ENCODE measurements around the gene FAM107B.

FAM107B gene

DNA sequence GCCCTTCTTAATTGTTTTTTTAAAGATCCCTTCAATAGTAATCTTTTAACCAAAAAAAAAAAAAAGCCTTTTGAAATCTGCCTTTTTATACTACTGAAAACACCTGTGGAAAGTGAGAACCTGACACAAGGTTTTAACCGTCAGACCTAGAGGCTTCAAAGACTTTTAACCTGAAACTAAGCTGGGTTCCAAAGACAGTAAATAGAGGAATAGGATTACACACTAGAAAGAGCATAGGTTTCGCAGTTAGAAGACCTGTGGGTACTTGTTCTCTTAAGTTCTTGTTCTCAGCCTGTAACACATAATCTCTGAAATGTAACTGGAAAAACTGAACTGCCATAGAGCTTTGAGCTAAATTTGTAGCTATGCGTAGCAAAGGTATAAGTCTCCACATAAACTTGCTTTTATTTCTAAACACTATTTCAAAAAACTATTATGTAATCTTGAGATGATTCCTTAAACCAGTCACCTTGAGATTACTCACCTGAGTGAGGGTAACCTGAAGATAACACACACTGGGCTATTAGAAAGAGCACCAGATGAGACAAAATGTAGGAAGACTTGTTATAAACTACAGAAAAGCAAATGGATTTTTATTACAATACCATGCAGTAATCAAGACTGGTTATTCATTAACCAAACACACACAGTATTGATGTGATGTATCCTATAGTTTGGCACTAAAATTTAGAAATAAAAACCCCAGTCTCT is 247.4 kb downstream of the FAM107B start:
- DNase-seq: no peak

DNA sequence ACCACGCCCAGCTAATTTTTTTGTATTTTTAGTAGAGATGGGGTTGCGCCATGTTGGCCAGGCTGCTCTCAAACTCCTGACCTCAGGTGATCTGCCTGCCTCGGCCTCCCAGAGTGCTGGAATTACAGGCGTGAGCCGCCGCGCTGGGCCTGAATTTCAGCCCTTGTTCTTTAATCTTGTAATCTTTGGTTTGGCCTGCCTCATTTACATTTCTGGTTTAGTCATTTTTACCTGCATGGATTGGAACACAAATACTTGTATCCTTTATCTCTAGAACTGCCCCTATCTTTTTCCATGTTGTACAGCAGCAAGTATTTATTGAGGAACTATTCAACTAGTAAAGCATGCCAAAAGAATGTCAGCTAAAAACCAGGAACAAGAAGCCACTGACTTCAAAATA is 248.4 kb downstream of the FAM107B start:
- no peak for DNase-seq

DNA sequence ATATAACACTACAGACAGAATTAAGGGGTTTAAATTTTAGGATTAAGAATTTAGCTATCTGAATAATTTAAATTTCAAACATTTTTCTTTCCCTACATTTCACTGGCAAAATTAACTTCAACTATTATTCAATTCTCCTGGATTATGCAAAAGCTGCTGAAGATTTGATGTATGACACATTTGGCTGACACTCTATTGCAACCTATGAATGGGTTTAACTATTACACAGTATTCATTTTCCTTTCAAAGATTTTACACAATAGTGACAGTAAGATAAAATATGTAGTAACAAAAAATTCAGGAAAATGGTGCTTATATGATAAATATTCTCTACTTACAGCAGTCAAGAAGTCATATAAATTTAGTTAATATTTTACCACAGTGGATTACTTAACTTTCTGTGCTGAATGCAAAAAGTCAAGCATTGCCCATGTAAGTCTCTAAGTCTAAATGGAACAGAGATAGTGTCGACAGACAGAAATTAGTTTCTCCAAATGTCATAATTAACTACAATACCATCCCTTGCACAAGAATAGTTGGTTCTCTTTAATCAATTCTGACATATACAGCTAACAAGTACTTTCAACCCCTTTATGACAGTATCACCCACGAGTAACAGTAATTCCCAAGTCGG is 249.9 kb downstream of the FAM107B start:
- no peak for DNase-seq

DNA sequence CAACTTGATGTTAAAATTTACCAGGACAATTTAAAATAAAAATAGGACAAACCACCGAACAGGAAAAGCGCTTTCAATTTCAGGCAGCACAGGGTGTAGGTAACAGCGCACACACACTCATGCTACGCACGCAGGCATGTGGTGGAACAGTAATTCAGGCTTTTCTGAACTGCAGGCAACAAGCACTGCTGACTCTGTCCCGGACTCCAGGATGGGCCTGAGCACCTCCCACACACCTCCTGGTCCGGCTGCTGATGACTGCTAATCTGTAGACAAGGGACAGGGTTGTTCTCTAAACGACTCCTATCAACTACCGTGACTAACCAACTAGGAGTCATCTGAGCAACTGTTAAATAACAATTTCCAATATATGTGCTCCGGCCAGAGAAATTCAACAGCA is 251.4 kb downstream of the FAM107B start:
- DNase-seq: no peak

DNA sequence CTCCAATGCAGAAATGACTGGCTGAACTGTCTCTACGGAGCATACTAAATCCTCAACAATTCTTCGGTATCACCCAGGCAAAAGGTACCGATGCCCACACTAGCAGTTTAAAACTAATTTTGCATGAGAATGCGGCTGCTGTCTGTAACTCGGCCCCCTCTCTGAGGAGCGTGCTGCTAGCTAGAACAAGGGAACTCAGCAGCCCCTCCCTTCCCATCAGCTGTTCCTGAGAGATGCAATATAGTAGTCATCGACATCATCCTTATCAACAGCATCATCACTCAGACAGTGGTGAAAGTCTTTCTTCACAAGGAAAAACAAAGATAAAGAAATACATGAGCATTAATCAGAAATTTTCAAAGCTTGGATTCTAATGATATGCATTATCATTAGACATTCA is 254.9 kb downstream of the FAM107B start:
- DNase-seq: no peak

DNA sequence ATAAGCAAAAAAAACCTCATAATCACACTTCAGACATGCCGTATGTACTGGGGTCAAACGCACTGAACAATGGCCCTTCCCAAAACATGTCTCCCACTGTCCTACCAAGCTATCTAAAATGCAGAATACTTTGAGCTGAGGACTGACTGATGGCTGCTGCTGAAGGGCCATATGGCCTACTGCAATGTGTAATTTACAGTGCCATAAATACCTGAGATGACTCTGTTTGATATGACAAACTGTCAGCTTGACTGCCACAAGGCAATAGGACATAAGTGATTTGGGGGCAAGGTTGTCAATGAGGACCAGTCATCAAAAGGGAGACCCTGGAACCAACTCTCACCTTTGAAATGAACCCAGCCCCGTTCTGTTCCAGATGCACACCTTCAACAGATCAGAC is 256.5 kb downstream of the FAM107B start:
- no peak for DNase-seq

DNA sequence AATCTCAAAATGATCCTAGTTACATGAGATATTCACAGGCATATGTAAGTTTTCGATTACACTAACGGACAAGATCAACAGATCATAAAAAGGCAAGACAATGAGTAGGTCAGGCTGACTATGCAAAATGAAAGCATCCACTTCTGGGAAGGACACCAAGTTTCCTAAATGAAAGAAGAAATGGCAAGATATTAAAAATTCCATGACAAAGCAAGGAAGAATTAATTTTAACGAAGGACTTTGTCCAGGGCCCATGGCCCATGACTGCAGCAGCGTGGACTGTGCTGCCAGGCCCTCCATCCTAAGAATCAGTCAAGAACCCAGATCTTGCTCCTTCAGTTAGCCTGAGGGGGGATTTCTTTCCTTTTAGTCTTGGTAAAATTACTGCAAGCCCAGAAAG is 261.6 kb downstream of the FAM107B start:
- DNase-seq: no peak

DNA sequence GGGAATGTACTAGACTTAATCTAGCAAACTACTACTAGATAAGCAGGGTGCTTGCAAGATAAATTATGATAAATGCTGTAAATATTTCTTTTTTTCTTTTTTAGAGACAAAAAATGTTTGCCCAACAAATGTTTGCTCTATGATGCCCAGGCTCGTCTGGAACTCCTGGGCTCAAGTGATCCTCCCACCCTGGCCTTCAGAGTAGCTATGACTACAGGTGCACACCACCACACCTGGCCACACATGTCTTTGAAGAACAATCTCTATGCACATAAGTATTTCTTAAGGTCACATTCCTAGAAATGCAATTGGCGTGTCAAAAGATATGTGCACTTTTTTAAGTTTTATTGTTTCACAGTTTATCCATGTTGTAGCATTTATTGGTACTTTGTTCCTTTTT is 264.4 kb downstream of the FAM107B start:
- DNase-seq: no peak

DNA sequence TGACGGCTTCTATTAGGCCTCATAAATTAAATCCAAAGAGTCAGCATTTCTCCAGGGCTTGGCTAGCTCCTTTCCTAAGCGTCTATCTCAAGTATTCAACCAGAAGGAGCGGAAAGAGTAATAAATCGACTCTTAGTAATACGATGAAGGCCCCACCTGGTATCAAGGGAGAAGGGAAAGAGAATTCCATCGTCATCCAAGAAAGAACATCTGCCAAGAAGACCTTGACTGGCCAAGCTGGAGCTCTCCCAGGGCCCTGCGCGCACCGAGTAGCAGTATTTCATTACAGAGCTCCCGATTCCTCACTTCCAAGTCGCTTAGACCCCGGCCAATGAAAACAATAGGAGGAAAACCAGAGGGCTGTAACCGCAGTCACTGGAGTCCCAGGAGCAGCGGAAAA is 266.0 kb downstream of the FAM107B start:
- no peak for DNase-seq

DNA sequence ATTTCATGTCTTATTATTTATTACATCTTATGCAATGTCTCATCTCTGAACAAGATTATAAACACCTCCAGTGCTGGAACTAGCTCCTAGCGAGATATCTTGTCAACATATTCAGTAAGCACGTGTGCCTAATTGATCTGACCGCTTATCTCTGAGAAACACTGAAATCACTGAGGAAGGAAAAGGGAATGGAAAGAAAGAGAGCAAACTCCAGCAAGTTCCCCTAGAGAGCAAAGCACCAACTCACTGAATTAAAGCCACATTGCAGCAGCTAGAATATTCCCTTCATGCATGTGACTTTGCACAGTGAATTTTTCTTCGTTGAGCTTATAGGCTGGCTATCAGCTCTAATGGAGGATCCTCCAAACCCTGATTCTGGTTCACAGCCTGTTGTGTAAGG is 266.9 kb downstream of the FAM107B start:
- DNase-seq: no peak

DNA sequence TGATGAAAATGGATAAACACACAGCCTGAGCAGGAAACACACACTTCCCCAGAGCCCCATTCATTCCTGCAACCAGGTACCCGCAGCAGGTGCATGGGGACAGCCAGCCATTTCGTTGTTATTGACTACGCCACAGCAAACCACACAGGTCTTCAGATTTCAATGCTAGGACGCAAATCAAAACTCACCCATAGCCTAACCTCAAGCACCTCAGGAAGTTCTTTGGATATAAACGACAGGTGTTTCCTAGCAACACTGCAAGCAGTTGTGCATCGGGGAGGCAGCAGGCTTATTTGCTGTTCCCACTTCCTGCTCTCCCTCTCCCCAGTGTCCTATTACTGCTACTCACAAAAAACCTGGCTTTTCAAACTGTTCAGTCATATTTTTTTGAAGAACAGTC is 267.5 kb downstream of the FAM107B start:
- peak; percentile 3 for DNase-seq

DNA sequence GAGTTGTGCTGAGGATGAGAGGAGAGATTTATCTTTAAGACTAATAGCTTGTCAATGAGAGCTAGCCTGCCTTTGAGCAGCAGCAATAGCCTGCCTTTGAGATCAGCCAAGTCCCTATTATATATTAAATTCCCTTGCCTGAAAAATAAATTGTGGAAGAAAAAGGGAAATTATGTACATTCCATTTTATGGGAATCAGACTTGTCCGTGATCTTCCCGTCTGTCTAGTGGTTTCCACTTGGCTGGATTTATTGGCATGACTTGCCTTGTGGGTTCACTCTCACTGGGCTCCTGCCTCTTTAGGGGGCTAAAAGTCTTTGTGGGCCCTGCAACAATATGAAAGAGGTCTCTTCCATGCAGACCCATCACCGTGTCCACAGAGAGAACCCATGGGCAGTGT is 272.3 kb downstream of the FAM107B start:
- no peak for DNase-seq

DNA sequence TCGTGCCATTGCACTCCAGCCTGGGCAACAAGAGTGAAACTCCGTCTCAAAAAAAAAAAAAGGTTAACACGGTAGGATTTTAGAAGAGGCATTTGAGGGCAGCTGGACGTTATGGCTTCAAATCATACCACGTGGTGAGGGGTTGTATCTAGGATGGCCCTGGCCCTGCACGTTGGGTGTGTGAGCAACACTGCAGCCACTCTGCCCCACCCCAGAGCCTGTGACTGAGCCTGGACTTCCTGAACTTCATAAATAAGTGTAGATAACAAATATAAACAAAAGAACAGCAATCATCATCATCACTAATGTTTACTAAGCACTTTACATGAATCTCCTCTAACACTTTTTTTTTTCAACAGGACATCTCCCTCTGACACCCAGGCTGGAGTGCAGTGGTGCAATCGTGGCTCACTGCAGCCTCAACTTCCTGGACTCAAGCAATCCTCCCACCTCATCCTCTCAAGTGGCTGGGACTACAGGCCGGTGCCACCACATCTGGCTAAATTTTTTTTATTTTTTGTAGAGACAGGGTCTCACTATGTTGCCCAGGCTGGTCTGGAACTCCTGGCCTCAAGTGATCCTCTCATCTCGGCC is 274.4 kb downstream of the FAM107B start:
- no peak for DNase-seq

DNA sequence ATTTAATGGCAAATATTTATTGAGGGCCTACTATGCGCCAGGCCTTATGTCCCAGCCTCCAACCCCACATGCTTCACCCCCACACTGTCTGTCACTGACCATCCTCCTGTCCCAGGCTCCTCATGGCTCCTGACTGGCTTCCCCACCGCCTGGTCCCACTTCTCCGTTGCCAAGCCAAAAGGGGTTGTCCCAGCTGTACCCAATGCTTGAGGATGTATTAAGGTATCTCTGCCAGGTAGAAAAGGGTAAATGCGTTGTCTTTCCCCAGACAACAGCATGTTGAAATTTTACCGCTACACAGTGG is 275.1 kb downstream of the FAM107B start:
- no peak for DNase-seq

DNA sequence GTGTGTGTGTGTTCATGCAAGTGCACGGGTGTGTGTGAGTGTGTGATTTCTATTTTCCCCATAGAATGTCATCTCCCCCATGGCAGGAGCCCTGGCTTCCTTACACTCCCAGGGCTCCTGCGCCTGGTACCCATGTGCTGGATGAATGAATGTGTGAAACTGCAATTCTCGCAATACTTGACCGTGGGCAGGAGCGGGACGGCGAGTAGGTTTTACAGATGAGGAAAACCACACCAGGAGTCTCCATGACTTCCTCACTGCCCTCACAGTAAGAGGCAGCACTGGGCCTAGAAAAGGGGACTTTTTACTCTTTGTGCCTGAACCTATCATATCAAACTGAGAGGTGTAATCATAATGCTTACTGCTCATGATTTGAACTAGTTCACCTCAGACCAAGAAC is 276.4 kb downstream of the FAM107B start:
- no peak for DNase-seq

DNA sequence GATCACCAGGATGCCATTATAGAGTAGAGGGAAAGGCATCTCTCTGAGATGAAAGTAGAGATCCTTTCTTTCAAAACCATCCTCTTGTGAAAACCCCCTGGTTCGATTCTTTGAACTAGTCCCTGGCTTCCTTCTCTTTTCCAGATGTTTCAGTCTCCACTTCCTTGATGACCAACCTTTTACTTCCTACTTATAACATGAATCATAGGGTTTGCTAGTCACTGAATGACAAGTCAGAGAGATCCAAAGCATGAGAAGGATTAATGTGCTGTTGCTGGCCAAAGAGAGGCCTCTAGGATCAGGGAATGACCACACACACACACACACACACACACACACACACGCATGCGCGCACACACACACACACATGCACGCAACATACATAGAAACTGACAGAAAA is 282.9 kb downstream of the FAM107B start:
- DNase-seq: no peak

DNA sequence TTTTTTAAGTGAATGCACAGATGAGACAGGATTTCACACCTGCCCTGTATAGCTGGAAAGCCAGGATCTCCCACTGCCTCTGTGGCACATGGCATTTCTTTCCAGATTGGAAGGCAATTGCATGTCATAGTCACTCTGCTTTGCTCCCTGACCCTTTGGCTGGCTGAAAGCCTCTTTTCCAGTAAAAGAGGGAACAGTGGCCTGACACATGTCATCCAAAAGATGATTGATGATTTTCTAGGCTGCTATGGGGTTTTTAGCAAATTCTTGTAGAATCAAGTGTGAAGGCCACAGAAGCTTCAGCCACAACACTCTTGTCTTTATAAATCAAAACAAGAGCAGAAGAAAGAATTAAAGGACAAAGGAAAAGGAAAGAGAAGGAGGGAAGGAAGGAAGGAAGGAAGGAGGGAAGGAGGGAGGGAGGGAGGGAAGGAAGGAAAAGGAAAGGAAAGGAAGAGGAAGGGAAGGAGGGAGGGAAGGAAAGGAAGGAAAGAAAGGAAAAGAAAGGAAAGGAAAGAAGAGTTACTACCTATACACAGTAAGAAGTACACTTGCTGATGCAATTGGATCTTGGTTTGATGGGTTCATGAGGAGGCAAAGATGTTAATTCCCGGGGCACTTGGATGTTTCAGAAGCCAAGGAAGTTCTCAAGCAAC is 285.0 kb downstream of the FAM107B start:
- no peak for DNase-seq

DNA sequence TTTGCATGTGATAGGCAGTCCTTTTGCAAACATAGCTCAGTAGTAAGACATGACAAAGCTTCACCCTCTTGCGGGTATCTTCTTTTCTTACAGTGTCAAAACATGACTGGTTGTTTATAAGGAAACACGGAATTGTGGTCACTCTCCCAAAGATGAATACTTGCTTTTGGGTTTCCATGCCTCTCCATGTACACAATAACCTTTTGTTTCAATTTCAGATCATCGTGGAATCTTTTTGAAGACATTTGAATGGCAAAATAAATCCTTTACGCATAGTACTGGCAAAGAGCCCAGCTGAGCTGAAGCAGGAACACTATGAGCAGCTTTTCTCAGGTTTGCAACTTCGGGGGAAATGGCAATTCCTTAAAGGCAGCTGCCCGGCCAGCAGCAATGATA is 287.2 kb downstream of the FAM107B start:
- no peak for DNase-seq

DNA sequence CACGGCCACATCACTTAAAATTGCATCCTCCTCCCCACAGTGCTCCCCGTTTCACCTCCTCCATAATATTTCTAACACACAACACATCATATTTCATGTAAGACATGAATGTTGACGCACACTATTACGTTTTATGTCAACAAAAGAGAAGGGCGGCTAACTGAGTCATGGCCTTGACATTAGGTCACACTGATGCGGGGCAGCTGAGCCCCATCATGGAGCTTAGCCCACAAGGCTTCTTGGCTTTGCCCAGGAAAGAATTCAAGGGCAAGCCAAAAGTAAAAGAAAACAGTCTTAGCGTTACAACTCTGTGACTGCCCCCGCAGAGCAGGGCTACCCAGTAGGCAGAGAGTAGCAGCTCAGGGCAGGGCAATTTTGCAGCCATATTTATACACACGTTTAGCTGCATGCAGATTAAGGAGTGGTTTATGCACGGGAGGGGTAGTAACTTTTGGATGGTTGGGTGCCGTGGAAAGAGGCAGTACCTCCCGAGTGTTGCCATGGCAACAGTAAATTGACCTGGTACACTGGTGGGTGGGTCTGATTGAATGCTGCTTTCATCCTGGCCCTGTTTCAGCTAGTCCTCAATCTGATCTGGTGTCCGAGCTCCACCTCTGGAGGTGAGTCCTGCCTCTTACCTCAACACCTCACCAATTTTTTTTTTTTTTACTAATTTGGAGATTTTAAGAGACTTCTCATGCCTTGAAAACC is 287.8 kb downstream of the FAM107B start:
- DNase-seq: no peak

DNA sequence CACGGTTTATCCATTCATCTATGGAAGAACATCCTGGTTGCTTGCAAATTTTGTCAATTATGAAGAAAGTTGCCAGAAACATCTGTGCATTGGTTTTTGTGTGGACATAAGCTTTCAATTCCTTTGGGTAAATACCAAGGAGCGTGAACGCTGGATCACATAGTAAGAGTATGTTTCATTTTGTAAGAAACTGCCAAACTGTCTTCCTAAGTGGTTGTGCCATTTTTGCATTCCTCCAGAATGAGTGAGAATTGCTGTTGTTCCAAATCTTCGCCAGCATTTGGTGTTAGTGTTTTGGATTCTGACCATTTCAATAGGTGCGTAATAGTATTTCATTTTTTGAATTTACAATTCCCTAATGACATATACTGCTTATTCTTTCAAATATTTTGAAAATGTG is 288.7 kb downstream of the FAM107B start:
- DNase-seq: no peak

DNA sequence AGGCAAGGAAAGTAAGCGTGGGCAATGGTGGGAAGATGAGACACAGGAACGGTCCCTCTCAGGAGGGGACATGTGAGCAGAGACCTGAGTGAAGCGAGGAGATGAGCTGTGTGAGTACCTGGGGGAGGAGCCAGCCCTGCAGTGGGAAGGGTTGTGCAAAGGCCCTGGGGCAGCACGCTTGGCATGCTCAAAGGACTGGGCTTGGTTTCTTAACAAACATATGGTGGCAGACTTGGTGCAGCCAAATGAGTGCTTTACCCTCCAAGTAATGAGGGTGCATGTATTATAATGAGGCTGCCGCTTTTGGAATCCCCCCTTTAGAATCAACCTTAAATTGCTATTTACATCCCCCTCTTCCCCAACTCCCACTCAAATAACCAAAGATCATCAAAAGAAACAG is 291.3 kb downstream of the FAM107B start:
- no peak for DNase-seq

DNA sequence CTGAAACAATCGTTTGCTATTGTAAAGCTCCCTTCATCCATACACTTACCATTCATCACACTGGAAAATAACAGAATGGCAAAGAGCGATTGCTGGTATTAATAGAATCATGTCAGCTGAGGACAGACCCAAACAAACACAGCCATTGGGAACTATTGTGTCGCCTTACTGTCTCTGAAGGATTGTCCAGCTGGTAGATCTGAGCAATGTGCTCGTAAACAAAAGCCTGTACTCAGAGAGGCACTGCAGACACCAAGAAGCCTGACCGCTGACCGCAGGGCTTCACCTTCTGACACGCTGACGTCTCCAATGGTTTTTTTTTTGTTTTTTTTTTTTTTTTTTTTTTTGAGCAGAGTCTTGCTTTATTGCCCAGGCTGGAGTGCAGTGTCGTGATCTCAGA is 292.9 kb downstream of the FAM107B start:
- no peak for DNase-seq

DNA sequence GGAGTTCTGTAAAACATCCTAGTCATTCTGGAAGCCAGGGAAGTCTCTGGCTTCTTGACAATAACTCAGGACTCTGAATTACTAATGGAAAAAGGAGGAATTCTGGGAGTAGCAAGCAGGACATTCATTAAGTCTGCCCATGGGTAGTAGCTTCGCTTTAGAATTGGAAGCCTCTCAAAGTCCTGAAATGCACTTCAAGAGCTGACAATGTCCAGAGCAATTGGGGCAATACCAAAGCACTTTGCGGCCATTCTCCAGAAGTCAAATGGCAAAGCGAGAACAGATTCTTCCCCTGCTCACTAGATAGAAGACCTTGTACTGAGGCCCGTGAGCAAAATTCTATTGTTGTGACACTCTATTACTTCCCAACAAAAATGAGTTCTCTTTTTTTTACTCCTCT is 293.7 kb downstream of the FAM107B start:
- DNase-seq: no peak

DNA sequence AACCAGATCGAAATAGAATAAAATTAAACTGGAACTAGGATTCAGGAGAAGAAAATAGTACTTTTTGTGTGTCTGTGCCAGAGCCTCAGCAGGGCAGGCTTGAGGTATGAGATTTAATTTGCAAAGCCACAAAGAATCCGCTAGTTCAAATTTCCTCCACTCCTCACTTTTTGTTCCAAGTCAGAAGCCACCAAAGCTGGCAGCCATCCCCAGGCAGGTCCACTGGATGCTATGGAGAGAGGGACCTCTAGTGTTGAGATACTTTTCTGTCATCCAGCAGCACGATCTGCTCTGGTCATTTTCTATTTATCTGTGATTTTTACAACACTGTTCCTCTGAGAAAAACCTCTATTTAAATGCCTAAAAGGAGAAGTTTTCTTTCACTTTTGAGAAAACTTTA is 296.1 kb downstream of the FAM107B start:
- DNase-seq: no peak

Measured in effector CD8-positive, alpha-beta T cell (primary cell).